ENCODE data around the gene ZNF117.
"Not testable (repeated sequence)": the region's sequence is repeated elsewhere in the genome, so short reads cannot be mapped to it uniquely, and the experiment has no call there.

ZNF117 gene

GRCh38 chr7:64997164-64997908 is 6.5 kb upstream of the ZNF117 start:
- FAIRE-seq (no peak), DNase-seq (ENCODE audit: insufficient read length, low spot score) (no peak)

DNA sequence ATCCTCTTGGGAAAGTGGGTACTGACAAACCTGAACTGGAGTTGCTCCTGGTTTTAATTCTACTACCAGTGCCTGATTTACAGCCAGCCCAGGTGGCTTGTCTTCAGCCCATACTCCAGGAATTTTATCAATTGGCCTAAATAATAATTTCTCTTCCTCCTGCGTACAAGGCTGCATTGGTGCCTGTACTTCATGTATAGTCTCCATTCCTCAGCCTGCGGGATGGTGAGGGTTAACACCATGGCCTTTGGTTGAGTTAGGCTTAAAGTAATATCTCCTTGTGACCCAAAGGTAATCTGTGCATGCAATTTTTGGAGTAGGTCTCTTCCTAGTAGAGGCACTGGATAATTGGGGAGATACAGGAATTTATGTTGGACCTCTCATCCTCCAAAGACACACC is 5.5 kb upstream of the ZNF117 start:
- DNase-seq (ENCODE audit: insufficient read length, low spot score): no peak
- FAIRE-seq: no peak

DNA sequence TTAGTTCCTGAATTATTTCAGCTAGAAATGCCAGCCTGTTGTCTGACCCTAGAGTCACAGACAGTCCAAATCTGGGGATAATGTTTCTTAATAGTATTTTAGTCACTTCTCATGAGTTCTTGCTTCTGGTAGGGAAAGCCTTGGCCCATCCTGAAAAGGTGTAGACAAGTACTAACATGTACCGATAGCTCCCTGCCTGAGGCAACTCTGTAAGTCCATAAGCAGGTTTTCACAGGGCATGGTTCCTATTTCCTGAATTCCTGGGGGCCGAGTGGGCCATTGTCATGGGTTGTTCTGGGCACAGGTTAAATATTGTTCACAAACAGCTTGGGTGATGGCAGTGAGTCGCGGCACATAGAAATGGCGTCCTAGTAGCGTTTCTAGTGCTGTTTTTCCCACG is 3.1 kb upstream of the ZNF117 start:
- no peak for FAIRE-seq
- DNase-seq (ENCODE audit: insufficient read length, low spot score): no peak

- FAIRE-seq (no peak), DNase-seq (ENCODE audit: insufficient read length, low spot score) (no peak)
Observed at GRCh38 chr7:64992971-64993370, 2.1 kb upstream of the ZNF117 start.

DNA sequence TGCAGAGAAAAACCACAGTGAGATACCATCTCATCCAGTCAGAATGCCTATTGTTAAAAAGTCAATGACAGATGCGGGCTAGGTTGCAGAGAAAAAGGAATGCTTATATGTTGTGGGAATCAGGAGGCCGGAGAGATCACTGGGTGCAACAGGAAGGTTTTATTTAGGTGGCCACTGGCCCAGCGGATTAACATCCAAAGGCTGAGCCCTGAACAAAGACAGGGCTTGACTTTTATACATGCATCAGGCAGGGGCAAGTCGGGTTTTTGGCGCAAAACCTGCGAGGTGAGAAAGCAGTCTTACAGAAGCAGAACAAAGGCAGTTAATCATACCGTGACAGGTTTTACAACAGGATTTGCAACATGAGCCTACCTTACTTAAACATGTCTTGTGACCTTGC is 620 bp downstream of the ZNF117 start:
- FAIRE-seq (no peak), DNase-seq (ENCODE audit: insufficient read length, low spot score) (no peak)

GRCh38 chr7:64978497-64979203 is 12.2 kb downstream of the ZNF117 start:
- FAIRE-seq (no peak), DNase-seq (ENCODE audit: insufficient read length, low spot score) (no peak)

DNA sequence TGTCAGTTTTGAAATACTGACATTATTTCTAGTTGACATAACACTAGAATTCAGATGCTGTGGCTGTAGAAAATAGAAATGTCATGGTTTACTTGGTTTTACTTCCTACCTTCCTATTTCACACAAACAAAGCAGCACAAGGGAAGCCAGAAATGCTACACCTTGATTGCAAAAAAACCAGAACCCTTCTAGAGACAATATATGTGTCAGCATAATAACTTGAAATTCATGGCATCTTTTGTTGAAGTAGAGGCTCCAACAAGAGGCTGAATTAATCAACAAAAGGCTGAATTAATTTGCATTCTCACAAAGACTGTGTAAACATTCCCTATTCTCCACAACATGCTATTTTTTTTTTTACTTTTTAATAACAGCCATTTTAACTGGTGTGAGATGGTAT is 25.2 kb downstream of the ZNF117 start:
- no peak for FAIRE-seq

DNA sequence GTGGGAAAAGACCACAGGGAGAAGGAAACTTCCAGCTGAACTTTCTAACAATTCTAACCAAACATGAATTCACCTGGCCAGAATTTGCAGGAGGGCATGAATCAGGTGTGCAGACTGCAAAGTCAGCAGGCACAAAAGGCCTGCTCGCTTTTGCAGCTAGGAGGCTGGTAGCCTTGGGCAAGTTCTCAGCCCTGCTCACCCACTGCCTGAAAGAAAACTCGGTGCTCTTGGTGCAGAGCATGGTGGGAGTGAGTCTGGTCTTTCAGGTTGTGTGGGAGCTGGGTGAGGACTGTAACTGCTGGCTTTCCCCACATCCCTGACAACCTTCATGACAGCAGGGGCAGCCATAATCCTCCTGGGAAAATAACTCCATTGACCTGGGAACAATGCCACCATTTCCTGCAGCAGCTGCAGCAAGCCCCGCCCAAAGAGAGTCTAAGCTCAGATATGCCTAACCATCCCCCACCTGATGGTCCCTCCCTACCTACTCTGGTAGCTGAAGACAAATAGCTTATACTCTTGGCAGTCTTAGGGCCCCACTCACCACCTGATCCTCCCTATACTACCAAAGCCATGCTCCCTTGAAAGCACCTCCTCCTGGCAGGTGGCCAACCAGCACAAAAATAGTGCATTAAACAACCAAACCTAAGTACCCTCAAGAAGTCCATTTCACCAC is 31.6 kb downstream of the ZNF117 start:
- FAIRE-seq (no peak), DNase-seq (ENCODE audit: insufficient read length, low spot score) (no peak)

More for the DNA sequence above, 25.2 kb downstream of the ZNF117 start:
- no peak for DNase-seq (ENCODE audit: insufficient read length, low spot score)

- FAIRE-seq (no peak), DNase-seq (ENCODE audit: insufficient read length, low spot score) (peak; percentile 16)
Observed at GRCh38 chr7:64951250-64951848, 39.5 kb downstream of the ZNF117 start.

DNA sequence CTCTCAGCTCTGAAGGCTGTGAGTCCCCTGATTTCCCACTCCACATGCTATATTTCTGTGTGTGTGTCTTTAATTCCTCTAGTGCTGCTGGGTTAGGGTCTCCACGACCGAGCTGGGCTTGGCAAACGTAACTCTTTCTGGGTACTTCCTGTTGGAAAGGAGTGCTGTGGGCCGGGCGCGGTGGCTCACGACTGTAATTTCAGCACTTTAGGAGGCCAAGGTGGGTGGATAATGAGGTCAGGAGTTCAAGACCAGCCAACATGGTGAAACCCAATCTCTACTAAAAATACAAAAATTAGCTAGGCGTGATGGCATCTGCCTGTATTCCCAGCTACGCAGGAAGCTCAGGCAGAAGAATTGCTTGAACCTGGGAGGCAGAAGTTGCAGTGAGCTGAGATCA is 40.2 kb downstream of the ZNF117 start:
- FAIRE-seq; DNase-seq (ENCODE audit: insufficient read length, low spot score): not testable (repeated sequence)

- DNase-seq (ENCODE audit: insufficient read length, low spot score); FAIRE-seq: not testable (repeated sequence)
Observed at GRCh38 chr7:64948774-64949173, 42.1 kb downstream of the ZNF117 start.

GRCh38 chr7:64947252-64948000 is 43.4 kb downstream of the ZNF117 start:
- FAIRE-seq (no peak), DNase-seq (ENCODE audit: insufficient read length, low spot score) (no peak)

GRCh38 chr7:64946772-64947171 is 44.1 kb downstream of the ZNF117 start:
- FAIRE-seq (no peak), DNase-seq (ENCODE audit: insufficient read length, low spot score) (no peak)

DNA sequence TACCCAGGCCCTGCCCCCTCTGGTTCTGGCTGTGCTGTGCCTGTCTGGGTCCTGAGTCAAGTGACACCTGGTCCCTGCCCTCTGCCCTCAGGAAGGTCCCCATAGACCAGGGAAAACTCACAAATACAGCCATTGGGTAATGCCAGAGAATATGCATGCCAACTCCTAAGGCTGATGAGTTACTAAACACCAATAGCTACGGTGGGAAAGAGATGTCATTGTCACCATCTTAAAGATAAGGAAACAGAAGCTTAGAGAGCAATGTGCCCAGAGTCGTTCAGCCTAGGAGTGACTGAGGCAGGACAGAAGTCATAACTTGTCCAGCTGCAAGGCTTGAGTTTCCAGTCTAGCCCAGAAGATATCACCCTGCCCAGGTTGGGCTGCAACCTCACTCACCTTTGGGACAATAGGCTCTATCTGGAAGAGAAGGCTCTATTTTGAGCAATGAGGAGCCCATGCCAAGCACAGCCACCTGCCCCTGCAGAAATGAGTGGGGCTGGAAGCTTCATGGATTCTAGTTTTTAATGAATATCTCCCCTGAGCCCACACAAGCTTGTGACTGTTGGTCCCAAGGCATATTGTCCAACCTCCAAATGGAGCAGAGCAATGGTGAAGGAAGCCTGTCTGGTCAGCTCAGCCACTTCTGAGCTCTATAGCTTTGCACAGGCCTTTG is 45.2 kb downstream of the ZNF117 start:
- FAIRE-seq (no peak), DNase-seq (ENCODE audit: insufficient read length, low spot score) (no peak)

- not testable (repeated sequence) for DNase-seq (ENCODE audit: insufficient read length, low spot score); FAIRE-seq
Observed at GRCh38 chr7:64944667-64945502, 46.0 kb downstream of the ZNF117 start.

- DNase-seq (ENCODE audit: insufficient read length, low spot score); FAIRE-seq: not testable (repeated sequence)
Observed at GRCh38 chr7:64940021-64940420, 50.8 kb downstream of the ZNF117 start.

- FAIRE-seq: no peak
- DNase-seq (ENCODE audit: insufficient read length, low spot score): no peak
Observed at GRCh38 chr7:64938540-64938939, 52.3 kb downstream of the ZNF117 start.

DNA sequence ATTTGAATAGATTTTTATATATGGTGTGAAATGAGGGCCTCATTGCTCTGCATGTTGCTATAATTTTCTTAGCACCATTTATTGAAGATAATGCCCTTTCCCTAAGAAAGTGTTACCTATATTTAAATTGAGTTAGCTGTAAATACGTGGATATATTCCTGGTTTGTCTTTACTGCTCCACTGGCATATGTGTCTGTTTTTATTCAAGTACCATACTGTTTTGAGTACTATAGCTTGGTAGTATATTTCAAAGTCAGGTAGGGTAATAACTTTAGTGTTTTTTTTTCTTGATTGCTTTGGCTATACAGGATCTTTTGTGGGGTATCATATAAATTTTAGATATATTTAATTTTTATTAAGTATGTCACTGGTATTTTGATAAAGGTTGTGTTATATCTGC is 56.4 kb downstream of the ZNF117 start:
- DNase-seq (ENCODE audit: insufficient read length, low spot score) (no peak), FAIRE-seq (no peak)
